ENCODE results near the gene TNS4.

- no peak for TF ChIP-seq CTCF (conservative IDR thresholded peaks at IDR 0.05; ENCODE audit: low read depth, low read length)
- TF ChIP-seq EZH2phosphoT487 (IDR thresholded peaks at IDR 0.05; ENCODE audit: borderline replicate concordance, low read length), result no peak
- no peak for TF ChIP-seq EZH2 (IDR thresholded peaks at IDR 0.05; ENCODE audit: low read length, unreplicated experiment)
Observed at GRCh38 chr17:40459636-40460603, 41.5 kb downstream of the TNS4 start.
